RKO (cell line): ENCODE measurements around the gene NSD1.
A peak's percentile ranks its signal among the peaks of the same experiment; 100 is the strongest.
"Not testable (repeated sequence)": the region's sequence is repeated elsewhere in the genome, so short reads cannot be mapped to it uniquely, and the experiment has no call there.

Experiments
- DNase-seq: peaks from one replicate; pipeline ENCODE4 v3.0.0-alpha.2; 2016; ENCODE audit warnings: low spot score

The NSD1 gene

GRCh38 chr5:177231479-177232250 lies 98.1 kb downstream of the NSD1 start:
- no peak for DNase-seq

- no peak for DNase-seq
Observed at GRCh38 chr5:177232358-177232757, 98.8 kb downstream of the NSD1 start.

GRCh38 chr5:177232761-177233160 lies 99.2 kb downstream of the NSD1 start:
- peak; percentile 59 for DNase-seq

- DNase-seq = no peak
Observed at GRCh38 chr5:177233206-177233605, 99.6 kb downstream of the NSD1 start.

- no peak for DNase-seq
Observed at GRCh38 chr5:177233802-177234201, 100.2 kb downstream of the NSD1 start.

- DNase-seq = no peak
Observed at GRCh38 chr5:177234841-177235240, 101.3 kb downstream of the NSD1 start.

- DNase-seq = no peak
Observed at GRCh38 chr5:177241768-177242167, 108.2 kb downstream of the NSD1 start.

GRCh38 chr5:177242304-177242703 lies 108.7 kb downstream of the NSD1 start:
- no peak for DNase-seq

GRCh38 chr5:177249761-177250537 lies 116.4 kb downstream of the NSD1 start:
- DNase-seq = no peak

- DNase-seq = no peak
Observed at GRCh38 chr5:177253252-177253651, 119.7 kb downstream of the NSD1 start.

GRCh38 chr5:177256296-177256695 lies 122.7 kb downstream of the NSD1 start:
- no peak for DNase-seq

- not testable (repeated sequence) for DNase-seq
Observed at GRCh38 chr5:177258711-177259110, 125.1 kb downstream of the NSD1 start.

GRCh38 chr5:177260961-177261360 lies 127.4 kb downstream of the NSD1 start:
- no peak for DNase-seq

- DNase-seq = no peak
Observed at GRCh38 chr5:177261510-177261909, 127.9 kb downstream of the NSD1 start.

GRCh38 chr5:177264178-177264577 lies 130.6 kb downstream of the NSD1 start:
- no peak for DNase-seq

GRCh38 chr5:177265395-177265794 lies 131.8 kb downstream of the NSD1 start:
- no peak for DNase-seq

GRCh38 chr5:177269232-177269895 lies 135.8 kb downstream of the NSD1 start:
- DNase-seq = no peak

- no peak for DNase-seq
Observed at GRCh38 chr5:177269976-177270375, 136.4 kb downstream of the NSD1 start.

GRCh38 chr5:177270653-177271052 lies 137.1 kb downstream of the NSD1 start:
- no peak for DNase-seq

GRCh38 chr5:177271113-177271512 lies 137.5 kb downstream of the NSD1 start:
- DNase-seq = no peak

GRCh38 chr5:177275883-177276282 lies 142.3 kb downstream of the NSD1 start:
- no peak for DNase-seq

- no peak for DNase-seq
Observed at GRCh38 chr5:177276886-177277285, 143.3 kb downstream of the NSD1 start.

- DNase-seq = no peak
Observed at GRCh38 chr5:177288191-177288590, 154.6 kb downstream of the NSD1 start.
